Osteocyte (in vitro differentiated cells): ENCODE data around the gene POLE3. TPM values are rescaled to one million over a fixed set of nuclear protein-coding genes. Genes with fewer than 3 reads are reported as not detected.
A peak's percentile ranks its signal among the peaks of the same experiment; 100 is the strongest.
"Not testable (repeated sequence)": the region's sequence is repeated elsewhere in the genome, so short reads cannot be mapped to it uniquely, and the experiment has no call there.

Experiments
- DNase-seq: peaks from one replicate; pipeline ENCODE4 v3.0.0; 2021; ENCODE audit warnings: mixed read lengths; ENCODE audit not compliant: unreplicated experiment; ENCODE audit errors: extremely low spot score
- H3K27ac Mint-ChIP-seq: one replicate; pipeline ENCODE4 v1.8.0; 2021; ENCODE audit warnings: mild to moderate bottlenecking, mixed read lengths; ENCODE audit not compliant: unreplicated experiment
- H3K27me3 Mint-ChIP-seq: one replicate; pipeline ENCODE4 v1.8.0; 2021; ENCODE audit warnings: mixed read lengths; ENCODE audit not compliant: unreplicated experiment
- H3K36me3 Mint-ChIP-seq: one replicate; pipeline ENCODE4 v1.8.0; 2021; ENCODE audit warnings: mixed read lengths; ENCODE audit not compliant: unreplicated experiment
- H3K4me1 Mint-ChIP-seq: one replicate; pipeline ENCODE4 v1.8.0; 2021; ENCODE audit warnings: mixed read lengths; ENCODE audit not compliant: unreplicated experiment
- H3K4me3 Mint-ChIP-seq: one replicate; pipeline ENCODE4 v1.8.0; 2021; ENCODE audit warnings: mild to moderate bottlenecking, moderate library complexity, mixed read lengths; ENCODE audit not compliant: unreplicated experiment
- H3K9me3 Mint-ChIP-seq: one replicate; pipeline ENCODE4 v1.8.0; 2021; ENCODE audit warnings: mixed read lengths; ENCODE audit not compliant: unreplicated experiment
- total RNA-seq: library from RNA; stranded (reverse); gene quantifications from 2 replicates; pipeline ENCODE4 v1.2.1, GENCODE V29; 2021
- TF ChIP-seq, protein P1 (sequence below): fragments of 200-600 bp; sonication (generic); IDR thresholded peaks from 2 replicates; pipeline ENCODE4 v1.5.0; 2021; ENCODE audit warnings: antibody characterized with exemption, mild to moderate bottlenecking, moderate library complexity

The POLE3 gene
- total RNA-seq, 1 donor from 2014 or later: 35.5 TPM

DNA sequence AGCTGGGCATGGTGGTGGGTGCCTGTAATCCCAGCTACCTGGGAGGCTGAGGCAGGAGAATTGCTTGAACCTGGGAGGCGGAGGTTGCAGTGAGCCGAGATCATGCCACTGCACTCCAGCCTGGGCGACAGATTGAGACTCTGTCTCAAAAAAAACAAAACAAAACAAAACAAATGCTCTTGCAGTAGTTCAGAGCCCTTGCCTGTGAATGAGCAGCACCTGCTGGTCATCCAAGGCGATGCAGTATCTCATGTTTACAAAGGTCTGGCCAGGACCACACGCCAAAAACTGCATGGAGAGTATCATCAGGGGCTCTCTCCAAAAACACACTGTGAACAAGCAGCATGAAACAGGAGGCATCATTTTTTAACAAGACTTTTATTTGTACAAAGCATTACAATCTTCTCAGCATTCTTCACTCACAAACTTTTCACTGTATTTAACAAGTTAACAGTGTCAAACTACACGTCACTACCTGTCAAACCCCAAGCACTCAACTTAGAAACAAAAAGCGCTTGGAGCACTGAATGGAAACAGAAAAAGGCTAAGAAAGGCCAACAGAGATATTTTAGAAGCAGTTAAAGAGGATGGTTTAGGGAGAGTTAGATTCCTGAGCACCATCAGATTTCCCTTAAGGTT is 3.5 kb downstream of the POLE3 start:
- Mint-ChIP-seq H3K36me3 (peaks cover 11% of the 10 kb centered on the region), H3K27ac (peak overlapping the region; percentile 57), H3K4me3 (peak overlapping the region; percentile 0), H3K4me1 (peaks cover 19% of the 10 kb centered on the region)
- not testable (repeated sequence) for H3K9me3 Mint-ChIP-seq, DNase-seq, H3K27me3 Mint-ChIP-seq
- TF ChIP-seq, protein P1, sequence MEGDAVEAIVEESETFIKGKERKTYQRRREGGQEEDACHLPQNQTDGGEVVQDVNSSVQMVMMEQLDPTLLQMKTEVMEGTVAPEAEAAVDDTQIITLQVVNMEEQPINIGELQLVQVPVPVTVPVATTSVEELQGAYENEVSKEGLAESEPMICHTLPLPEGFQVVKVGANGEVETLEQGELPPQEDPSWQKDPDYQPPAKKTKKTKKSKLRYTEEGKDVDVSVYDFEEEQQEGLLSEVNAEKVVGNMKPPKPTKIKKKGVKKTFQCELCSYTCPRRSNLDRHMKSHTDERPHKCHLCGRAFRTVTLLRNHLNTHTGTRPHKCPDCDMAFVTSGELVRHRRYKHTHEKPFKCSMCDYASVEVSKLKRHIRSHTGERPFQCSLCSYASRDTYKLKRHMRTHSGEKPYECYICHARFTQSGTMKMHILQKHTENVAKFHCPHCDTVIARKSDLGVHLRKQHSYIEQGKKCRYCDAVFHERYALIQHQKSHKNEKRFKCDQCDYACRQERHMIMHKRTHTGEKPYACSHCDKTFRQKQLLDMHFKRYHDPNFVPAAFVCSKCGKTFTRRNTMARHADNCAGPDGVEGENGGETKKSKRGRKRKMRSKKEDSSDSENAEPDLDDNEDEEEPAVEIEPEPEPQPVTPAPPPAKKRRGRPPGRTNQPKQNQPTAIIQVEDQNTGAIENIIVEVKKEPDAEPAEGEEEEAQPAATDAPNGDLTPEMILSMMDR: peak; percentile 76

DNA sequence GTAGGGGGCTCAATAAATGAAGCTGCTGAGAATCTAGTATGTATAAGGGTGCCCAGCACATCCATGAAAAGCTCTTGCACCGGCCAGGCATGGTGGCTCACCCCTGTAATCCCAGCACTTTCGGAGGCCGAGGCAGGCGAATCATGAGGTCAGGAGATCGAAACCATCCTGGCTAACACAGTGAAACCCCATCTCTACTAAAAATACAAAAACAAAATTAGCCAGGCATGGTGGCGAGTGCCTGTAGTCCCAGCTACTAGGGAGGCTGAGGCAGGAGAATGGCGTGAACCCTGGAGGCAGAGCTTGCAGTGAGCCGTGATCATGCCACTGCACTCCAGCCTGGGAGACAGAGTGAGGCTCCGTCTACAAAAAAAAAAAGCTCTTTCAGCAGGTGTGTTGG is 4.1 kb downstream of the POLE3 start:
- Mint-ChIP-seq H3K4me1 (peaks cover 22% of the 10 kb centered on the region), H3K36me3 (peaks cover 11% of the 10 kb centered on the region)
- DNase-seq, H3K4me3 Mint-ChIP-seq, H3K9me3 Mint-ChIP-seq, H3K27me3 Mint-ChIP-seq, H3K27ac Mint-ChIP-seq: not testable (repeated sequence)

DNA sequence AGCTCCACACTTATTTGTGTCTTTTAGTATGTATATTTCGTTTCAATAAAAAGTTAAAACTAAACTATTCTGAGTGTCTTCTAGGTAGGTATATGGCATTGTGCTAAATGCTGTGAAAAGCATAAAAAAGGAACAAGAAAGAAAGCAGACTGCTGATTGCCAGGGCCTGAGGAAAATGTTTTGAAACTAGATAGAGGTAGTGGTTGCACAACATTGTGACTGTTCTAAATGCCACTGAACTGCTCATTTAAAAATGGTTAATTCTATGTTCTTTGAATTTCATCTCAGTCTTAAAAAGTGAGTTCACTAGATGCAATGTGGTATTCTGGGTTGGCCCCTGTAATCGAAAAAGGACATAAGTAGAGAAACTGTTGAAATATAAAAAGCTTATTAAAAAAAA is 6.8 kb downstream of the POLE3 start:
- TF ChIP-seq, protein P1: no peak
- Mint-ChIP-seq H3K9me3 (no peaks in the 10 kb centered on the region), H3K27ac (no peak overlapping the region), H3K27me3 (no peaks in the 10 kb centered on the region), H3K36me3 (peaks cover 7% of the 10 kb centered on the region), H3K4me3 (no peak overlapping the region), H3K4me1 (peaks cover 18% of the 10 kb centered on the region)
- no peak for DNase-seq

GRCh38 chr9:113401027-113401792 is 9.3 kb downstream of the POLE3 start, which contains the start of gene ALAD:
TSS of gene ALAD (minus strand) at chr9:113401284. CDS start at chr9:113393559, 7,725 bp downstream.
- Mint-ChIP-seq H3K27ac (peak within 1 kb of the TSS; percentile 70), H3K4me1 (peaks cover 14% of the 10 kb centered on the region), H3K36me3 (peaks cover 4% of the 10 kb centered on the region), H3K4me3 (peak within 1 kb of the TSS; percentile 93), H3K9me3 (no peaks in the 10 kb centered on the region), H3K27me3 (no peaks in the 10 kb centered on the region)
- DNase-seq: peak; percentile 100
- TF ChIP-seq, protein P1: peak; percentile 99

- TF ChIP-seq, protein P1: no peak
- H3K27ac Mint-ChIP-seq: no peak overlapping the region
- H3K4me1 Mint-ChIP-seq: peaks cover 14% of the 10 kb centered on the region
- peak overlapping the region; percentile 93 for H3K4me3 Mint-ChIP-seq
- H3K36me3 Mint-ChIP-seq: peaks cover 10% of the 10 kb centered on the region
- no peaks in the 10 kb centered on the region for H3K27me3 Mint-ChIP-seq
- no peak for DNase-seq
- no peaks in the 10 kb centered on the region for H3K9me3 Mint-ChIP-seq
Measured at GRCh38 chr9:113399646-113400200, 10.8 kb downstream of the POLE3 start.
